ENCODE results near the gene CHMP4B.

CHMP4B gene

GRCh38 chr20:33852626-33853506, 41.7 kb downstream of the CHMP4B start:
- no peak for DNase-seq (ENCODE audit: low read depth)
- H3K4me3 ChIP-seq (ENCODE audit: low read depth, low read length) = no peak overlapping the region
- TF ChIP-seq MYC (IDR thresholded peaks at IDR 0.05; ENCODE audit: low read depth, low read length) (no peak), MAX (IDR thresholded peaks at IDR 0.05; ENCODE audit: low read depth, low read length) (no peak)

GRCh38 chr20:33853507-33853813, 42.3 kb downstream of the CHMP4B start:
- no peak overlapping the region for H3K4me3 ChIP-seq (ENCODE audit: low read depth, low read length)
- TF ChIP-seq POLR2A (IDR thresholded peaks at IDR 0.05; ENCODE audit: extremely low read depth, insufficient read length) = no peak
- TF ChIP-seq MAX (IDR thresholded peaks at IDR 0.05; ENCODE audit: low read depth, low read length) = no peak
- TF ChIP-seq CTCF (IDR thresholded peaks at IDR 0.05; ENCODE audit: low read depth, low read length) = no peak
- no peak for TF ChIP-seq MYC (IDR thresholded peaks at IDR 0.05; ENCODE audit: low read depth, low read length)
- no peak for DNase-seq (ENCODE audit: low read depth)

- no peak for DNase-seq (ENCODE audit: low read depth)
- TF ChIP-seq POLR2A (IDR thresholded peaks at IDR 0.05; ENCODE audit: extremely low read depth, insufficient read length) = no peak
- TF ChIP-seq CTCF (IDR thresholded peaks at IDR 0.05; ENCODE audit: low read depth, low read length) = no peak
- no peak for TF ChIP-seq MYC (IDR thresholded peaks at IDR 0.05; ENCODE audit: low read depth, low read length)
- TF ChIP-seq MAX (IDR thresholded peaks at IDR 0.05; ENCODE audit: low read depth, low read length) = no peak
- no peak overlapping the region for H3K4me3 ChIP-seq (ENCODE audit: low read depth, low read length)
Observed at GRCh38 chr20:33857722-33858563, 46.8 kb downstream of the CHMP4B start.

- no peak for TF ChIP-seq MYC (IDR thresholded peaks at IDR 0.05; ENCODE audit: low read depth, low read length)
- no peak for DNase-seq (ENCODE audit: low read depth)
Observed at GRCh38 chr20:33858666-33859065, 47.5 kb downstream of the CHMP4B start.

GRCh38 chr20:33859157-33859695, 48.1 kb downstream of the CHMP4B start:
- DNase-seq (ENCODE audit: low read depth) = no peak
- no peak overlapping the region for H3K4me3 ChIP-seq (ENCODE audit: low read depth, low read length)
- TF ChIP-seq CTCF (IDR thresholded peaks at IDR 0.05; ENCODE audit: low read depth, low read length) (no peak), MAX (IDR thresholded peaks at IDR 0.05; ENCODE audit: low read depth, low read length) (no peak), POLR2A (IDR thresholded peaks at IDR 0.05; ENCODE audit: extremely low read depth, insufficient read length) (no peak), MYC (IDR thresholded peaks at IDR 0.05; ENCODE audit: low read depth, low read length) (no peak)

More at GRCh38 chr20:33858666-33859065, 47.5 kb downstream of the CHMP4B start:
- H3K4me3 ChIP-seq (ENCODE audit: low read depth, low read length) = no peak overlapping the region

- TF ChIP-seq CTCF (IDR thresholded peaks at IDR 0.05; ENCODE audit: low read depth, low read length) (no peak), MYC (IDR thresholded peaks at IDR 0.05; ENCODE audit: low read depth, low read length) (no peak), POLR2A (IDR thresholded peaks at IDR 0.05; ENCODE audit: extremely low read depth, insufficient read length) (no peak), MAX (IDR thresholded peaks at IDR 0.05; ENCODE audit: low read depth, low read length) (no peak)
- no peak overlapping the region for H3K4me3 ChIP-seq (ENCODE audit: low read depth, low read length)
- DNase-seq (ENCODE audit: low read depth) = no peak
Observed at GRCh38 chr20:33859751-33860150, 48.6 kb downstream of the CHMP4B start.
